Muscle layer of colon (tissue), 2 donors: Measurements from ENCODE around the gene CT45A9.
"Not testable (repeated sequence)": the region's sequence is repeated elsewhere in the genome, so short reads cannot be mapped to it uniquely, and the experiment has no call there.

Source experiments
- H3K27ac ChIP-seq: one replicate; pipeline ENCODE4 v1.7.0; 2013; ENCODE audit warnings: low read depth, mild to moderate bottlenecking, low read length, moderate library complexity
- H3K27me3 ChIP-seq, 2 donors: one replicate each; pipeline ENCODE4 v1.7.0; 2013; ENCODE audit warnings: low read length in 2 of 2, mild to moderate bottlenecking in 2 of 2; ENCODE audit not compliant: insufficient read depth in 2 of 2, control insufficient read depth in 1 of 2
- H3K36me3 ChIP-seq: one replicate; pipeline ENCODE4 v1.7.0; 2013; ENCODE audit warnings: mild to moderate bottlenecking, low read length; ENCODE audit not compliant: insufficient read depth
- H3K4me1 ChIP-seq: one replicate; pipeline ENCODE4 v1.7.0; 2013; ENCODE audit warnings: mild to moderate bottlenecking, low read length; ENCODE audit not compliant: insufficient read depth
- H3K4me3 ChIP-seq, 2 donors: one replicate each; pipeline ENCODE4 v1.7.0; 2013; ENCODE audit warnings: low read length in 2 of 2, low read depth in 1 of 2, mild to moderate bottlenecking in 1 of 2, moderate library complexity in 1 of 2
- H3K9ac ChIP-seq: one replicate; pipeline ENCODE4 v1.7.0; 2013; ENCODE audit warnings: low read length
- H3K9me3 ChIP-seq: one replicate; pipeline ENCODE4 v1.7.0; 2013; ENCODE audit warnings: mild to moderate bottlenecking, low read length
- donor health status: abdominal sarcoma.
- donor health status: Adenocarcinoma of cecum.

CT45A9 gene

GRCh38 chrX:135819912-135820311, 51.7 kb downstream of the CT45A9 start, which contains the start of gene CT45A2:
TSS of gene CT45A2 (minus strand) at chrX:135820012. CDS start at chrX:135816265, 3,747 bp downstream.
- H3K4me1 ChIP-seq, H3K9ac ChIP-seq: not testable (repeated sequence)

More at GRCh38 chrX:135819912-135820311, 51.7 kb downstream of the CT45A9 start, which contains the start of gene CT45A2:
- H3K36me3 ChIP-seq, H3K9me3 ChIP-seq, H3K27ac ChIP-seq, H3K4me3 ChIP-seq, H3K27me3 ChIP-seq: not testable (repeated sequence)
